HepG2 (cell line): ENCODE data around the gene ULK3. TPM values are rescaled to one million over a fixed set of nuclear protein-coding genes. Genes with fewer than 3 reads are reported as not detected.

Experiments
- ATAC-seq: fragments of 200-7000 bp; cut with Tn5 transposase; 3 replicates; pipeline ENCODE4 v1.9.1; 2020; ENCODE audit warnings: mild to moderate bottlenecking, moderate library complexity
- BruUV-seq: library from RNA; stranded (reverse); fragments of 400-500 nt; replicated peaks from 2 replicates; lab custom pipeline; 2021; lab: Mats Ljungman, UMichigan
- CTCF ChIA-PET: fragments of 300-600 bp; formaldehyde crosslinking; extraction: SDS; loops from one replicate; lab custom pipeline; 2021; ENCODE audit warnings: low total read pairs, inconsistent platforms, low intra/inter-chr PET ratio; lab: Yijun Ruan, JAX
- POLR2A ChIA-PET: fragments of 350-600 bp; sonication (Branson Sonifier 250); formaldehyde crosslinking; loops from one replicate; lab custom pipeline; 2020; ENCODE audit warnings: antibody characterized with exemption, inconsistent platforms; lab: Yijun Ruan, JAX
- DNase-seq: peaks from one replicate; pipeline ENCODE4 v3.0.0-alpha.2; 2015; ENCODE audit warnings: low spot score
- FAIRE-seq: peaks from 3 replicates; lab custom pipeline; 2011; peaks lifted over from hg19 to GRCh38; lab: Jason Lieb, UNC
- H2AFZ ChIP-seq: one replicate; pipeline ENCODE4 v1.6.1; 2011; ENCODE audit warnings: low read length, inconsistent platforms
- H3K27ac ChIP-seq: fragments of 300-600 bp; 3 replicates; pipeline ENCODE4 v1.8.0; 2011; ENCODE audit warnings: mixed run types, mild to moderate bottlenecking, mixed read lengths, low read length, inconsistent platforms; ENCODE audit not compliant: insufficient read depth; ENCODE audit errors: extremely low read length
- H3K27me3 ChIP-seq, 2 experiments: fragments of 200-600 bp in 1 of 2; 2 replicates in 1 of 2; 3 replicates in 1 of 2; pipeline versions ENCODE4 v1.6.0 to v1.8.0; 2011; ENCODE audit warnings: low read length in 2 of 2, mild to moderate bottlenecking in 2 of 2, moderate library complexity in 2 of 2, inconsistent platforms in 1 of 2; ENCODE audit not compliant: insufficient read depth in 2 of 2, control insufficient read depth in 1 of 2
- H3K36me3 ChIP-seq, 2 experiments: fragments of 200-600 bp in 1 of 2; replicated peaks in 1 of 2; 2 replicates in 1 of 2; 3 replicates in 1 of 2; pipeline versions ENCODE4 v1.5.1 to v1.8.0; 2011; ENCODE audit warnings: low read length in 2 of 2, inconsistent platforms in 1 of 2; ENCODE audit not compliant: insufficient read depth in 2 of 2, control insufficient read depth in 1 of 2
- H3K4me1 ChIP-seq: 2 replicates; pipeline ENCODE4 v1.5.1; 2012; ENCODE audit warnings: low read length, inconsistent platforms; ENCODE audit not compliant: insufficient read depth
- H3K4me2 ChIP-seq: 2 replicates; pipeline ENCODE4 v1.6.0; 2011; ENCODE audit warnings: low read depth, low read length, inconsistent platforms
- H3K4me3 ChIP-seq, 3 experiments: fragments of 200-600 bp in 1 of 3; sonication (generic), shearing (Covaris generic) in 1 of 3; replicated peaks in 1 of 3; 2 replicates each; pipeline ENCODE4 v1.5.1; 2011 to 2016; ENCODE audit warnings: low read length in 3 of 3, inconsistent platforms in 2 of 3, low read depth in 2 of 3, mild to moderate bottlenecking in 2 of 3, control low read depth in 1 of 3, mixed read lengths in 1 of 3; ENCODE audit not compliant: insufficient read depth in 1 of 3
- H3K79me2 ChIP-seq: one replicate; pipeline ENCODE4 v1.6.1; 2011; ENCODE audit warnings: low read length, inconsistent platforms; ENCODE audit not compliant: insufficient read depth
- H3K9ac ChIP-seq: 2 replicates; pipeline ENCODE4 v1.6.0; 2011; ENCODE audit warnings: mild to moderate bottlenecking, low read depth, low read length, inconsistent platforms; ENCODE audit not compliant: insufficient read depth
- H3K9me3 ChIP-seq: 2 replicates; pipeline ENCODE4 v1.5.1; 2012; ENCODE audit warnings: mild to moderate bottlenecking, low read length
- H4K20me1 ChIP-seq: 2 replicates; pipeline ENCODE4 v1.6.0; 2011; ENCODE audit warnings: inconsistent platforms, mild to moderate bottlenecking, low read length, moderate library complexity; ENCODE audit not compliant: insufficient read depth
- SATB2 ChIP-seq: sonication (generic); formaldehyde crosslinking; IDR thresholded peaks from 2 replicates; pipeline ENCODE4 v1.5.0; 2020; ENCODE audit warnings: missing genetic modification reagents
- SMC3 ChIP-seq: IDR thresholded peaks from 2 replicates; pipeline ENCODE4 v1.6.1; 2011; ENCODE audit warnings: low read length, improper control_type of control experiment
- SRSF1 ChIP-seq: fragments of 200-400 bp; formaldehyde crosslinking; optimal IDR thresholded peaks from 2 replicates; pipeline ENCODE3; 2017; ENCODE audit warnings: mild to moderate bottlenecking, low read depth, low read length, moderate library complexity
- ZNF292 ChIP-seq: sonication (generic); formaldehyde crosslinking; IDR thresholded peaks from 2 replicates; pipeline ENCODE4 v1.8.1; 2022; ENCODE audit warnings: mild to moderate bottlenecking, low read depth, missing genetic modification reagents, borderline replicate concordance
- WGBS: methylation state at CpG from one replicate; pipeline ENCODE4 v1.1.6; 2017; ENCODE audit warnings: low lambda C conversion rate; 5-methylcytosine and 5-hydroxymethylcytosine counted together
- in situ Hi-C: cut with HindIII; loops from 2 replicates; pipeline ENCODE4 v1.10.0; 2017; ENCODE audit warnings: low pct_unique_long_range_greater_than_20kb; ENCODE audit not compliant: extremely low pct_ligation_motif_present
- intact Hi-C: fragments of 100-400 bp; cut with micrococcal nuclease; formaldehyde crosslinking; loops from one replicate; pipeline ENCODE4 v1.10.0; 2022; ENCODE audit not compliant: unreplicated experiment
- polyA plus RNA-seq, 8 experiments: library from polyadenylated mRNA; depleted of rRNA in 3 of 8; stranded (reverse) in 7 of 8; unstranded in 1 of 8; fragments of >200 nt; fragmentation: Illumina TruSeq in 4 of 8; extraction: Trizol in 4 of 8; gene quantifications; 2 replicates each; pipeline versions ENCODE4 v1.2.1 to v1.2.3, GENCODE V29; 2011 to 2016; ENCODE audit warnings: low read depth in 4 of 8, missing spikeins in 1 of 8, mixed read lengths in 1 of 8; ENCODE audit not compliant: insufficient read depth in 1 of 8
- total RNA-seq, 5 experiments: library from RNA; depleted of rRNA; stranded (reverse); fragments of >200 nt; fragmentation: Illumina TruSeq; extraction: Trizol; gene quantifications; 2 replicates each; pipeline ENCODE4 v1.2.3, GENCODE V29; 2016; ENCODE audit warnings: low read depth in 1 of 5
- TF ChIP-seq, protein P1 (sequence below): sonication (generic); formaldehyde crosslinking; IDR thresholded peaks from 2 replicates; pipeline ENCODE4 v1.8.1; 2022; ENCODE audit warnings: mild to moderate bottlenecking, missing genetic modification reagents
- TF ChIP-seq, protein P2 (sequence below), 2 experiments: fragments of 450-650 bp in 1 of 2; sonication (generic) in 1 of 2; formaldehyde crosslinking; IDR thresholded peaks; 2 replicates each; pipeline versions ENCODE4 v1.5.0 to v1.8.0; 2020 to 2022; ENCODE audit warnings: mild to moderate bottlenecking in 1 of 2, missing genetic modification reagents in 1 of 2
- TF ChIP-seq, protein P3 (sequence below): sonication (generic); formaldehyde crosslinking; IDR thresholded peaks from 2 replicates; pipeline ENCODE4 v1.5.1; 2020; ENCODE audit warnings: mild to moderate bottlenecking, missing genetic modification reagents, borderline replicate concordance
- TF ChIP-seq, protein P4 (sequence below): IDR thresholded peaks from 2 replicates; pipeline ENCODE4 v1.6.1; 2016; ENCODE audit warnings: low read depth, missing genetic modification reagents, missing compliant biosample characterization

The ULK3 gene
- total and polyA plus RNA-seq, 2 of the 13 experiments (the other 11 are each of a cell fraction or from before 2014, with no cell fraction given) = 15.2 to 23.7 TPM

DNA sequence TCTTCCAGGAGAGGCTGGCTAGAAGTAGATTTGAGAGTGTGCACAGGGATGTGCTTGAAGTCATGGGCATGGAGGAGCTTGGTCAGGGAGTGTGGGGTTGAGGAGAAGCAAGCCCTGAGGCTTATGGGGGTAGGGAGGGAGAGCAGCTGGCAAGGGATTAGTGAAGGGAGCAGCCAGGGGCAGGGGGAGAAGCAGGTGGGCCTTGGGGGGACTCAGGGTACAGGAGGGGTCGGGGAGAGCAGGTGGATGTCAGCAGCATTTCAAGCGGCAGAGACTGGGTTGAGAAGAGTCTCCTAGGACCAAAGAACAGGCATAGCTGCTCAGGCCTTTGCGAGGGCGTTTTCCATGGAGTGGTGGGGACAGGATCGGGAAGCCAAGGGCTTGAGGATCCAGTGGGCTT is 33.7 kb downstream of the ULK3 start:
- POLR2A ChIA-PET = no interaction called here
- TF ChIP-seq, protein P1, sequence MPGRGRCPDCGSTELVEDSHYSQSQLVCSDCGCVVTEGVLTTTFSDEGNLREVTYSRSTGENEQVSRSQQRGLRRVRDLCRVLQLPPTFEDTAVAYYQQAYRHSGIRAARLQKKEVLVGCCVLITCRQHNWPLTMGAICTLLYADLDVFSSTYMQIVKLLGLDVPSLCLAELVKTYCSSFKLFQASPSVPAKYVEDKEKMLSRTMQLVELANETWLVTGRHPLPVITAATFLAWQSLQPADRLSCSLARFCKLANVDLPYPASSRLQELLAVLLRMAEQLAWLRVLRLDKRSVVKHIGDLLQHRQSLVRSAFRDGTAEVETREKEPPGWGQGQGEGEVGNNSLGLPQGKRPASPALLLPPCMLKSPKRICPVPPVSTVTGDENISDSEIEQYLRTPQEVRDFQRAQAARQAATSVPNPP (CRISPR knock-in tag) = no peak
- TF ChIP-seq SATB2 (CRISPR knock-in tag) = no peak
- no peak for TF ChIP-seq SRSF1
- TF ChIP-seq, protein P2, sequence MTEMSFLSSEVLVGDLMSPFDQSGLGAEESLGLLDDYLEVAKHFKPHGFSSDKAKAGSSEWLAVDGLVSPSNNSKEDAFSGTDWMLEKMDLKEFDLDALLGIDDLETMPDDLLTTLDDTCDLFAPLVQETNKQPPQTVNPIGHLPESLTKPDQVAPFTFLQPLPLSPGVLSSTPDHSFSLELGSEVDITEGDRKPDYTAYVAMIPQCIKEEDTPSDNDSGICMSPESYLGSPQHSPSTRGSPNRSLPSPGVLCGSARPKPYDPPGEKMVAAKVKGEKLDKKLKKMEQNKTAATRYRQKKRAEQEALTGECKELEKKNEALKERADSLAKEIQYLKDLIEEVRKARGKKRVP (CRISPR knock-in tag; IDR thresholded peaks at IDR 0.05) = no peak
- TF ChIP-seq, protein P3, sequence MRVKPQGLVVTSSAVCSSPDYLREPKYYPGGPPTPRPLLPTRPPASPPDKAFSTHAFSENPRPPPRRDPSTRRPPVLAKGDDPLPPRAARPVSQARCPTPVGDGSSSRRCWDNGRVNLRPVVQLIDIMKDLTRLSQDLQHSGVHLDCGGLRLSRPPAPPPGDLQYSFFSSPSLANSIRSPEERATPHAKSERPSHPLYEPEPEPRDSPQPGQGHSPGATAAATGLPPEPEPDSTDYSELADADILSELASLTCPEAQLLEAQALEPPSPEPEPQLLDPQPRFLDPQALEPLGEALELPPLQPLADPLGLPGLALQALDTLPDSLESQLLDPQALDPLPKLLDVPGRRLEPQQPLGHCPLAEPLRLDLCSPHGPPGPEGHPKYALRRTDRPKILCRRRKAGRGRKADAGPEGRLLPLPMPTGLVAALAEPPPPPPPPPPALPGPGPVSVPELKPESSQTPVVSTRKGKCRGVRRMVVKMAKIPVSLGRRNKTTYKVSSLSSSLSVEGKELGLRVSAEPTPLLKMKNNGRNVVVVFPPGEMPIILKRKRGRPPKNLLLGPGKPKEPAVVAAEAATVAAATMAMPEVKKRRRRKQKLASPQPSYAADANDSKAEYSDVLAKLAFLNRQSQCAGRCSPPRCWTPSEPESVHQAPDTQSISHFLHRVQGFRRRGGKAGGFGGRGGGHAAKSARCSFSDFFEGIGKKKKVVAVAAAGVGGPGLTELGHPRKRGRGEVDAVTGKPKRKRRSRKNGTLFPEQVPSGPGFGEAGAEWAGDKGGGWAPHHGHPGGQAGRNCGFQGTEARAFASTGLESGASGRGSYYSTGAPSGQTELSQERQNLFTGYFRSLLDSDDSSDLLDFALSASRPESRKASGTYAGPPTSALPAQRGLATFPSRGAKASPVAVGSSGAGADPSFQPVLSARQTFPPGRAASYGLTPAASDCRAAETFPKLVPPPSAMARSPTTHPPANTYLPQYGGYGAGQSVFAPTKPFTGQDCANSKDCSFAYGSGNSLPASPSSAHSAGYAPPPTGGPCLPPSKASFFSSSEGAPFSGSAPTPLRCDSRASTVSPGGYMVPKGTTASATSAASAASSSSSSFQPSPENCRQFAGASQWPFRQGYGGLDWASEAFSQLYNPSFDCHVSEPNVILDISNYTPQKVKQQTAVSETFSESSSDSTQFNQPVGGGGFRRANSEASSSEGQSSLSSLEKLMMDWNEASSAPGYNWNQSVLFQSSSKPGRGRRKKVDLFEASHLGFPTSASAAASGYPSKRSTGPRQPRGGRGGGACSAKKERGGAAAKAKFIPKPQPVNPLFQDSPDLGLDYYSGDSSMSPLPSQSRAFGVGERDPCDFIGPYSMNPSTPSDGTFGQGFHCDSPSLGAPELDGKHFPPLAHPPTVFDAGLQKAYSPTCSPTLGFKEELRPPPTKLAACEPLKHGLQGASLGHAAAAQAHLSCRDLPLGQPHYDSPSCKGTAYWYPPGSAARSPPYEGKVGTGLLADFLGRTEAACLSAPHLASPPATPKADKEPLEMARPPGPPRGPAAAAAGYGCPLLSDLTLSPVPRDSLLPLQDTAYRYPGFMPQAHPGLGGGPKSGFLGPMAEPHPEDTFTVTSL (CRISPR knock-in tag) = no peak
- TF ChIP-seq SMC3 = no peak
- no peak for TF ChIP-seq ZNF292 (CRISPR knock-in tag)
- TF ChIP-seq, protein P4, sequence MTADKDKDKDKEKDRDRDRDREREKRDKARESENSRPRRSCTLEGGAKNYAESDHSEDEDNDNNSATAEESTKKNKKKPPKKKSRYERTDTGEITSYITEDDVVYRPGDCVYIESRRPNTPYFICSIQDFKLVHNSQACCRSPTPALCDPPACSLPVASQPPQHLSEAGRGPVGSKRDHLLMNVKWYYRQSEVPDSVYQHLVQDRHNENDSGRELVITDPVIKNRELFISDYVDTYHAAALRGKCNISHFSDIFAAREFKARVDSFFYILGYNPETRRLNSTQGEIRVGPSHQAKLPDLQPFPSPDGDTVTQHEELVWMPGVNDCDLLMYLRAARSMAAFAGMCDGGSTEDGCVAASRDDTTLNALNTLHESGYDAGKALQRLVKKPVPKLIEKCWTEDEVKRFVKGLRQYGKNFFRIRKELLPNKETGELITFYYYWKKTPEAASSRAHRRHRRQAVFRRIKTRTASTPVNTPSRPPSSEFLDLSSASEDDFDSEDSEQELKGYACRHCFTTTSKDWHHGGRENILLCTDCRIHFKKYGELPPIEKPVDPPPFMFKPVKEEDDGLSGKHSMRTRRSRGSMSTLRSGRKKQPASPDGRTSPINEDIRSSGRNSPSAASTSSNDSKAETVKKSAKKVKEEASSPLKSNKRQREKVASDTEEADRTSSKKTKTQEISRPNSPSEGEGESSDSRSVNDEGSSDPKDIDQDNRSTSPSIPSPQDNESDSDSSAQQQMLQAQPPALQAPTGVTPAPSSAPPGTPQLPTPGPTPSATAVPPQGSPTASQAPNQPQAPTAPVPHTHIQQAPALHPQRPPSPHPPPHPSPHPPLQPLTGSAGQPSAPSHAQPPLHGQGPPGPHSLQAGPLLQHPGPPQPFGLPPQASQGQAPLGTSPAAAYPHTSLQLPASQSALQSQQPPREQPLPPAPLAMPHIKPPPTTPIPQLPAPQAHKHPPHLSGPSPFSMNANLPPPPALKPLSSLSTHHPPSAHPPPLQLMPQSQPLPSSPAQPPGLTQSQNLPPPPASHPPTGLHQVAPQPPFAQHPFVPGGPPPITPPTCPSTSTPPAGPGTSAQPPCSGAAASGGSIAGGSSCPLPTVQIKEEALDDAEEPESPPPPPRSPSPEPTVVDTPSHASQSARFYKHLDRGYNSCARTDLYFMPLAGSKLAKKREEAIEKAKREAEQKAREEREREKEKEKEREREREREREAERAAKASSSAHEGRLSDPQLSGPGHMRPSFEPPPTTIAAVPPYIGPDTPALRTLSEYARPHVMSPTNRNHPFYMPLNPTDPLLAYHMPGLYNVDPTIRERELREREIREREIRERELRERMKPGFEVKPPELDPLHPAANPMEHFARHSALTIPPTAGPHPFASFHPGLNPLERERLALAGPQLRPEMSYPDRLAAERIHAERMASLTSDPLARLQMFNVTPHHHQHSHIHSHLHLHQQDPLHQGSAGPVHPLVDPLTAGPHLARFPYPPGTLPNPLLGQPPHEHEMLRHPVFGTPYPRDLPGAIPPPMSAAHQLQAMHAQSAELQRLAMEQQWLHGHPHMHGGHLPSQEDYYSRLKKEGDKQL (CRISPR knock-in tag) = no peak
- intact Hi-C loops = no loop called here

More for the DNA sequence above, 33.7 kb downstream of the ULK3 start:
- Histone ChIP-seq H4K20me1 (no peaks in the 10 kb centered on the region), H3K9ac (no peak overlapping the region), H3K9me3 (no peaks in the 10 kb centered on the region), H3K4me3 (no peak overlapping the region), H3K36me3 (no peaks in the 10 kb centered on the region; a peak in 1 of 5 replicates), H3K4me1 (peaks cover 10% of the 10 kb centered on the region), H3K4me2 (no peak overlapping the region), H3K27me3 (peaks cover 0 to 8% of the 10 kb centered on the region in 2 experiments; a peak in 2 of 5 replicates), H3K27ac (no peak overlapping the region), H3K79me2 (no peaks in the 10 kb centered on the region), H2AFZ (no peak overlapping the region)
- in situ Hi-C loops = no loop called here
- BruUV-seq = no TSS peak
- CTCF ChIA-PET = no interaction called here
- WGBS = 14% methylated on average over 5 of the region's 5 CpGs
- FAIRE-seq = no peak
- ATAC-seq = peak; percentile 13
- DNase-seq = no peak
